Sigmoid colon (tissue), 4 donors: Measurements from ENCODE around the gene LRRC72.

ENCODE experiments used
- POLR2A ChIP-seq, 2 donors: fragments of 450-650 bp; IDR thresholded peaks; one replicate each; pipeline ENCODE4 v1.6.1; 2016; ENCODE audit warnings: antibody characterized with exemption in 2 of 2, mild to moderate bottlenecking in 2 of 2, moderate library complexity in 2 of 2
- POLR2AphosphoS5 ChIP-seq, 4 donors: sonication (generic); formaldehyde crosslinking; IDR thresholded peaks; one replicate each; pipeline ENCODE4 v1.6.1; 2017; ENCODE audit warnings: antibody characterized with exemption in 4 of 4
- TF ChIP-seq, protein P1 (sequence below), 4 experiments: fragments of 450-650 bp in 3 of 4; fragments of 200-600 bp in 1 of 4; IDR thresholded peaks; one replicate each; pipeline ENCODE4 v1.5.1; 2016 to 2019; ENCODE audit warnings: antibody characterized with exemption in 4 of 4, mild to moderate bottlenecking in 3 of 4, moderate library complexity in 2 of 4

GRCh38 chr7:16615228-16615627, 88.6 kb downstream of the LRRC72 start:
- TF ChIP-seq, protein P1, sequence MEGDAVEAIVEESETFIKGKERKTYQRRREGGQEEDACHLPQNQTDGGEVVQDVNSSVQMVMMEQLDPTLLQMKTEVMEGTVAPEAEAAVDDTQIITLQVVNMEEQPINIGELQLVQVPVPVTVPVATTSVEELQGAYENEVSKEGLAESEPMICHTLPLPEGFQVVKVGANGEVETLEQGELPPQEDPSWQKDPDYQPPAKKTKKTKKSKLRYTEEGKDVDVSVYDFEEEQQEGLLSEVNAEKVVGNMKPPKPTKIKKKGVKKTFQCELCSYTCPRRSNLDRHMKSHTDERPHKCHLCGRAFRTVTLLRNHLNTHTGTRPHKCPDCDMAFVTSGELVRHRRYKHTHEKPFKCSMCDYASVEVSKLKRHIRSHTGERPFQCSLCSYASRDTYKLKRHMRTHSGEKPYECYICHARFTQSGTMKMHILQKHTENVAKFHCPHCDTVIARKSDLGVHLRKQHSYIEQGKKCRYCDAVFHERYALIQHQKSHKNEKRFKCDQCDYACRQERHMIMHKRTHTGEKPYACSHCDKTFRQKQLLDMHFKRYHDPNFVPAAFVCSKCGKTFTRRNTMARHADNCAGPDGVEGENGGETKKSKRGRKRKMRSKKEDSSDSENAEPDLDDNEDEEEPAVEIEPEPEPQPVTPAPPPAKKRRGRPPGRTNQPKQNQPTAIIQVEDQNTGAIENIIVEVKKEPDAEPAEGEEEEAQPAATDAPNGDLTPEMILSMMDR (IDR thresholded peaks at IDR 0.05) = no peak
- TF ChIP-seq POLR2AphosphoS5 (IDR thresholded peaks at IDR 0.05) = no peak
- no peak for TF ChIP-seq POLR2A (IDR thresholded peaks at IDR 0.05)
